ENCODE data around the gene ANAPC5.

ANAPC5 gene

GRCh38 chr12:121371404-121371803 is 19.2 kb upstream of the ANAPC5 start:
- intact Hi-C loops (cut with DNase I), result no loop called here
- DNase-seq, result no peak

DNA sequence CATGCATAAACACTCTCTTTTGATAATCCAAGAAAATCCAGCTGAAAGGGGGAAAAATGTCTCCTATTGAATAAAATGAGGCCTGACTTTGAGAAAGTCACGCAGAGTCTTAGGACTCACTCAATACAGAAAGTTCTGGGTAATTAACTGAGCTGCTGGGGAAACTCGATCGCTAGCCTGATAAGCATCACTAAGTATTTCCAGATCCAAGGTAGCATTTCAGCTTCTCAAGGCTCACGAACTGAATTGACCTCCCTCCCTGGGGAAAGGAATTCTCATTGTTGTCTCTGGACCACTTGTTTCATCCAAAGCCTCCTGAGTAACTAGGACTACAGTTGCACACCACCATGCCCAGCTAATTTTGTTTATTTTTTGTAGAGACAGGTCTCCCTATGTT is 13.8 kb upstream of the ANAPC5 start:
- DNase-seq, result no peak
- intact Hi-C loops (cut with DNase I), result no loop called here

DNA sequence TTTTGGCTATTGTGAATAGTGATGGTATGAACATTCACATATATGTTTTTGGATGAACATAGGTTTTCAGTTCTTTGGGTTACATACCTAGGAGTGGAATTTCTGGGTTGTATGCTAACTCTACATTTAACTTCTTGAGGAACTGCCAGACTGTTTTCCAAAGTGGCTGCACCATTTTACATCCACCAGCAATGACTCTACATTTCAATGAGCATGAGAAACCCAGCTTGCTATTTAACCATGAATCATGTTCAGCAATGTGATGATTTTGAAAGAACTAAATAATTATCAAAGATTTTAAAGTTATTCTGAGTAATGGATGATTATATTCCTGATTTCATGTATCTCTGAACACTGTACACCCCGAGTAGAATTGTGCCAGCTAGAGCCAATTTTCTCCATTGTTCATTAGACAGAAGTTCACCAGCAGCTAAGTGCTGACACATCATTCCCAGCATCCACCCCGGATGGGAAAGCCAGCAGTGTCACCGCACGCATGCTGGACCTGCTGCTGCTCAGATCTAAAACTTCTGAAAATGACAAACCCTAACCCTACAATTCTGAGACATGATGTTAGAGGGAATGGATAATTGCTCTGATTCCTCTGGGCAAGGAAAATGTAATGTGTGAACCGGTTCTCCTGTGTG is 13.3 kb upstream of the ANAPC5 start:
- DNase-seq, result no peak
- intact Hi-C loops (cut with DNase I), result no loop called here

- DNase-seq, result no peak
- intact Hi-C loops (cut with DNase I), result no loop called here
These were observed 12.5 kb upstream of the ANAPC5 start for GRCh38 chr12:121364683-121365121.

DNA sequence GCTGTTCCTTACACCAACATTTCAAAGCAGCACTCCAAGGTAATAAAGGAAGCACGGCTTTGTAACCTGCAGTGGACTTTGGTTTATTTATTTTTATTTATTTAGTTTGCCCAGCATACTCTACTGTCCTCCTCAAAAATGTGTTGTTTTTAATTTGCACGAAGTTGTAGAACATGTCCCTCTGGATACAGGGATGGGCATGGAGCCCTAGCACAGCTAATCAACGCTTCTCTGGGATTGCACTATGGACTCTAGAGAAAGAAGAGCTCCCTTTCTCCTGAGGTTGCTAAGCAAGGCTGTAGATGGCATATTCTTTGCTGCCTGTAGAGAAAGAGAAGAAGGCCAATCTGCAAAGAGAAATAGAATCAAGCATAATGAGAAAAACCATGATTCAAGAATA is 5.9 kb upstream of the ANAPC5 start:
- no peak for DNase-seq
- intact Hi-C loops (cut with DNase I), result no loop called here

GRCh38 chr12:121357331-121357730 is 5.1 kb upstream of the ANAPC5 start:
- DNase-seq, result no peak
- intact Hi-C loops (cut with DNase I), result no loop called here

GRCh38 chr12:121356657-121357056 is 4.4 kb upstream of the ANAPC5 start:
- intact Hi-C loops (cut with DNase I), result no loop called here
- no peak for DNase-seq

DNA sequence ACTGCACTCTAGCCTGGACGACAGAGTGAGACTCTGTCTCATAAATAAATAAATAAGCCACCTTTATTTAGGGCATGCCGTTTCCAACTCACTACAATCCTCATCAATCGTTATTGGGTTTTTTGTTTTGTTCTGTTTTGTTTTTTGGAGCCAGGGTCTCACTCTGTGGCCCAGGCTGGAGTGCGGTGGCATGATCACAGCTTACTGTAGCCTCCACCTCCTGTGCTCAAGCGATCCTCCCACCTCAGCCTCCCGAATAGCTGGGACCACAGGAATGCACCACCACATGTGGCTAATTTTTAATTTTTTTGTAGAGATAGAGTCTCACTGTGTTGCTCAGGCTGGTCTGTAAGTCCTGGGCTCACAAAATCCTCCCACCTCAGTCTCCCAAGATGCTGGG is 3.6 kb upstream of the ANAPC5 start:
- no peak for DNase-seq
- intact Hi-C loops (cut with DNase I), result no loop called here

- DNase-seq, result peak in 1 of 10 donors; percentile 36
- intact Hi-C loops (cut with DNase I), result loop anchor here (2.0 to 5.0 kb wide), 2 partner anchors 50 to 56 kb away; partner anchors contain the start of genes CAMKK2 and RNF34
These were observed 439 bp upstream of the ANAPC5 start for GRCh38 chr12:121352682-121353018.

DNA sequence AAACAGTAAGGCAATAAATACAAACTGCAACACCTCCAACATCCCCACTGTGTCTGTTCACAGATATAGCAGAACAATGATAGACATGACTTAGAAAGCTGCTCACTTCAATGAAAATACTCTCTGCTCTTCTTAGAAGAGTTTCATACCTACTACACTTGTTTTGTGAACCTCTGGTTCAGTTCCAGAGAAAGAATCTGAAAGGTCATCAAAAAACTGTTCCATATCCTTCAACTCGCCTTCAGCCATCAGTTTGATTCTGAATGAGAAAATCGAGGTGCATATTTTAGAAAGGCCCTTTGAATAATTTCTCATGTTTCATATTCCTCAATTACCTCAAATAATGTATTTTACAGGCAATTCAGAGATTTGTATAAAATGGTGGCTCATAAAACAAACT is 5.5 kb downstream of the ANAPC5 start:
- no peak for DNase-seq
- intact Hi-C loops (cut with DNase I), result loop anchor here (1.0 to 5.0 kb wide), 2 partner anchors 15 to 96 kb away; no protein-coding TSS in a partner anchor

DNA sequence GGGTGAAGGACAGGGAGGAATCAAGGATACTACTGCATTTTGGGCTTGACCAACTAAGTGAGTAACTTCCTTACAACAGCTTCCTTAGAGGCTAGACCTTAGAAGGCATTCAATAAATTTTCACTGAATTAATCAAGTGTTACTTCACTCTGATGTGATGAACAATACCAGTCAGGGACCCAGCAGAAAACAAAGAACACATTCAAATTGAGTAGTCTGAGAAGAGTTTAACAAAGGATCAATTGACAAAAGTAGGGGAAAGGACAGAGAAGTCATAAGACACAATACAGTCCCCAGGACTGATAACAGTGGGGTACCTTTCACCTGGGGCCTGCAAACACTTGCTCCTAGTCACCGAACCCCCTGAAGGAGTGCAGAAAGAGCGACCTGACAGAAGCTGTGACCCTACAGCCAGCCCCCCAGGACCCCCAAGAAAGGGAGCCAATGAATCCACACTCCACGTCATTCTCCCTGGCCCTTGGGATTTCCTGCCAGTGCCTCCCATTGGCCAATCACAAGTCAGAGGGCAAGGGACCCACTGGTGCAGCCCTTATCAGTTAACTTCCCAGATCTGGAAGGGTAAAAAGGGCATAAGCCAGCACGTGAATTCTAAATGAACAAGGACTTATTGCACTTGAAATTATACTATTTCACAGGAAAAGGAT is 6.9 kb downstream of the ANAPC5 start:
- peak in 2 of 10 donors; percentile 26 to 67 for DNase-seq
- intact Hi-C loops (cut with DNase I), result loop anchor here (5.0 kb wide), 1 partner anchor 97 kb away; no protein-coding TSS in a partner anchor

DNA sequence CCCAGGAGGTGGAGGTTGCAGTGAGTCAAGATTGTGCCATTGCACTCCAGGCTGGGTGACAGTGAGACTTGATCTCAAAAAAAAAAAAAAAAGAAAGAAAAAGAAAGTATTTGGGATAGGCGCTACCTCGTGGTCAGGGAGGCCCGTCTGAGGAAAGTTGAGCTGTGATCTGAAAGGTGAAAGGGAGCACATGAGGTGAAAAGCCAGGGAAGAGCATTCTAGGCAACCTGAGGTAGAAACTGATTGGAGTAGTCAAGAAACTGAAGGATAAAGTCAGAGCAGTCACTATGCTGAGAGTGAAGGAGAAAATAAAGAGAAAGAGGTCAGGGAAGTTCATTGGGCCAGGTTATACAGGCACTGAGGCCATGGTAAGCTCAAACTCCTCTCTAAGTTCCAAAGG is 7.7 kb downstream of the ANAPC5 start:
- intact Hi-C loops (cut with DNase I), result no loop called here
- peak in 2 of 10 donors; percentile 12 to 22 for DNase-seq

DNA sequence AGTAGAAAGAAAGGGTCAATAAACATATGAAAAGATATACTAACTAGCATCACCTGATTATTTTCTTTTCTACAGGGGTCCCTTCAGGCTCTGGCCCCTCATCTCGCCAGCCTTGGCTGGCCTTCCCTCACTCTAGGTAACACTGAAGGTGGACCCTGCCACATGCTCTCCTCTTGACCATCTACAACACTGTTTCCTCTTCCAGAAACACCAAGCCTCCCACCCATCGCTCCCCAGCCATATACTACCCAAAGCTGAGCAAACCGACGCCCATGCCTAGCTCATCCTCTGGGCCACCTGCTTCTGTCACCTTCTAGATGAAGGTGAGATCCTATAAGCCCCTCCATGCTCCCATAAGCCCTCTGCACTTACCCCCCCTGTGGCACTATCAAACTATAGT is 14.8 kb downstream of the ANAPC5 start:
- DNase-seq, result no peak
- intact Hi-C loops (cut with DNase I), result no loop called here

- intact Hi-C loops (cut with DNase I), result loop anchor here (2.0 to 5.0 kb wide), 2 partner anchors 63 to 108 kb away; no protein-coding TSS in a partner anchor
- peak in 1 of 10 donors; percentile 13 for DNase-seq
These were observed 17.5 kb downstream of the ANAPC5 start for GRCh38 chr12:121334513-121335343.

- no peak for DNase-seq
- intact Hi-C loops (cut with DNase I), result loop anchor here (2.0 to 5.0 kb wide), 2 partner anchors 64 to 109 kb away; no protein-coding TSS in a partner anchor
These were observed 18.5 kb downstream of the ANAPC5 start for GRCh38 chr12:121333747-121334146.

- intact Hi-C loops (cut with DNase I), result loop anchor here (5.0 kb wide), 1 partner anchor 66 kb away; no protein-coding TSS in a partner anchor
- DNase-seq, result no peak
These were observed 21.0 kb downstream of the ANAPC5 start for GRCh38 chr12:121331248-121331647.

DNA sequence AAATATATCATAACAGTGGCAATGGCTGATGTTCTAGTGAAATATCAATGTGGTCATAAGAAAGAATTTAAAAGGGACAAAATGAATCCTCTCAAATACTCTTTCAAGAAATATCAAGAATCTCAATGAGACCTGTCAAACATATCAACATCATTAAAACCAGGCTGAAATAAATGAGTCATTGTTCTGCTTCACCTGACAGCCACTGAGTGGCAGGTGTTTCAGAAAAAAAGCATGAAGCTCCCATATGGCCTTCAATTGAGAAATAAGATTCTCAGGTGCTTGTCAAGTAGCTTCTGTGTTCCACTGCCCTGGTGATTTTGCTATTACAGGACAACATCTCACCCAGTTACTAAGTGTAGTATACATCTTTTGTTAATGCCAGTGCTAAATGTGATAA is 21.5 kb downstream of the ANAPC5 start:
- intact Hi-C loops (cut with DNase I), result loop anchor here (5.0 kb wide), 1 partner anchor 67 kb away; no protein-coding TSS in a partner anchor
- DNase-seq, result no peak

- no peak for DNase-seq
- intact Hi-C loops (cut with DNase I), result loop anchor here (5.0 kb wide), 1 partner anchor 67 kb away; no protein-coding TSS in a partner anchor
These were observed 22.0 kb downstream of the ANAPC5 start for GRCh38 chr12:121330195-121330594.

DNA sequence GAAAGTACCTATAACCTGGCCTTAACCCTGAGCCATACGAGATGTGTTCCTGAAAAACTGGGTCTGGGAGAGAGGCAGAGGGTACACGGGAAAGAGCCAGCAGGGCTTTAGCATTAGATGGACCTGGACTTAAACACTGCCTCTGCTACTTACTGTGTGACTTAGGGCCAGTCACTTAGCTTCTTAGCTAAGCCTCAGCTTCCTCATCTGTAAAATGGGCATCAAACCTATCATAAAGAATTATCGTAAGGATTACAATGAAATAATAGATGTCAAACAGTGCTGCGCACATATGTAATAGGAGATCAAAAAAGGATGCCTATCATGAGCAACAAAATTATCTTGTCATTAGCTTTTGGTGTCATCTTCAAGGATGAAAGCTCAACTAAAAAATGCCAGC is 23.6 kb downstream of the ANAPC5 start:
- intact Hi-C loops (cut with DNase I), result no loop called here
- no peak for DNase-seq

DNA sequence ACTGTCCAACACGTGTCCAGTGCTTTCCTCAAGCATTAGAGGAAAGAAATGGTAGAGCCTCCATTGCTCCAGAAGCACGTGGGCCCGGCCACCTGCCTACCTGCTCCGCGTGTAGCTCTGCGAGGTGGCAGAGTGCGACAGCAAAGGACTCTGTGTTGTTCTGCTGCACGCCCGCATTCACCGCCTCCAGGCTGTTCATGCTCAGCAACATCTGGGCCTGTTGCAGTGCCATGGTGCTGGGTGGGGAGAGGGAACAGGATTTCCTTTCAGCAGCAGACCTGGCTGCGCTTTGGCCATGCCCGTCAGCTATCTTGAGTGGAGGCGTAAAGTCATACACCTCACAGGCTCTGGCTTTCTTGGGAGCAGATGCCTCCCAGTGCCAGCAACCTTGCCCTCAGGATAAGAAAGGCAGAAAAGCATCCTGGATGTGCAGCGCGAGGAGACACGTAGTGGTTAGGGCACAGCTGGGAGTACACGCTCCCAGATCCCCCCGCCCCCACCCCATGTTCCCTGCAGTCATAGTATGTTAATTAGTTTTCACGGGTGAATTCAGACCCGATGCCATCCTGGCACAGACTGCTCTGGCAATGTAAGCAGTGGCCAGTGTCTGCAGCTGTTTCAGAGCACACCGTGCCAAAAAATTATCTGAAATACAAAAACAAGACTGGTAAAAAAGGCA is 25.1 kb downstream of the ANAPC5 start:
- DNase-seq, result peak in 8 of 10 donors; percentile 28 to 94 (median 58)
- intact Hi-C loops (cut with DNase I), result no loop called here
